ENCODE measurements around the gene INA.
"Not testable (repeated sequence)": the region's sequence is repeated elsewhere in the genome, so short reads cannot be mapped to it uniquely, and the experiment has no call there.

INA gene

GRCh38 chr10:103276896-103277712 lies at the start of gene INA:
Gene INA, plus strand, starts transcription at chr10:103277138. Its CDS starts 74 bp downstream, at chr10:103277212.
- DNase-seq = no peak

DNA sequence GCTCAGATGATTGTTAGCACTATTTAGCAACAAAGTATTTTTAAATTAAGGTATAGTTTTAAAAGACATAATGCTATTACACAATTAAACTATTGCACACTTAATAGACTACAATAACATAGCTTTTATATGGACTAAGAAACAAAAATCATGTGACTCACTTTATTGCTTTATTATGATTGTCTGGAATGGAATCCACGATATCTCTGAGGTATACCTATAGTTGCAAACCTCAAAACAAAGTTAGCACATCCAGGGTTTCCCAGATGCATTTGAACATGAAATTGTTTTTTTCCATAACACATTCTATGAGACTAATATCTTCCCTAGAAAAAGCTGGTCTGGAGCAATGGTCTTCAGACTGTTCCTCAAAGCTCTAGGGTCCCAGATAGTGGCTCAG lies 49.5 kb upstream of the INA start:
- no peak for DNase-seq

DNA sequence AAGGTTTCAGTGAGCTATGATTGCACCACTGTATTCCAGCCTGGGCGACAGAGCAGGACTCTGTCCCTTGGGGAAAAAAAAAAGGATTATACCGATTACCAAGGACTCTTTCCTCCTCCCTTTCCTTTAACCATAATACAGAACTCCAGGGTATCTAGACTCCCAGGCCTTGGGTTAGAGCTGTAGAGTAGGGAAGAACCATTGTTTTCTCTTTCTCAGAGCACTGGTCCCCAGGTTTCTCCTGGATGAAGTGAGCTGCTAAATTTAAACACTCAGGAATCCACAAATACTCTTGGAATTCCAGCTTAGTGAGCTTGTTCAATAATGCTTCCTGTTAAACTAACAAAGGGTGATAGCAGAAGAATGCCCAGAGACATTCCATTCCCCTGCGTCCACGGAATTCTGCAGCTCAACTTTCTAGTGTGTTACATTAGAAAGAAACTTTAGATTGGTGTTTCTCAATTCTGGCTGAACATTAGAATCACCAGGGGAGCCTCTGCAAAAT lies 45.8 kb upstream of the INA start:
- no peak for DNase-seq

- DNase-seq = no peak
Observed at GRCh38 chr10:103232131-103232673, 44.7 kb upstream of the INA start.

GRCh38 chr10:103232772-103233488 lies 44.0 kb upstream of the INA start:
- DNase-seq = no peak

DNA sequence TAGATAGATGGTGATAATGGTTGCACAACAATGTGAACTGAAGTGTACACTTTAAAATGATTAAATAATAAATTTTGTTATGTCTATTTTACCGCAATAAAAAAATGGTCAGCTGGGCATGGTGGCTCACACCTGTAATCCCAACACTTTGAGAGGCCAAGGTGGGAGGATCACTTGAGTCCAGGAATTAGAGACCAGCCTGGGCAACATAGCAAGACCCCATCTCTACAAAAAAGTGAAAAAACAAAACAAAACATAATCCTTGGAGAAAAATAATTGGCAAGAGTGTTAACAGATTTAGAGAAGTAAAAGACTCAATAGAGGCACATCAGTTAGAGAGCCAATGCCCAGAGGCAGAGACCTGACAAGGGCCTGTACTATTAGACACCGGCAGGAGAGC lies 41.2 kb upstream of the INA start:
- DNase-seq = no peak

DNA sequence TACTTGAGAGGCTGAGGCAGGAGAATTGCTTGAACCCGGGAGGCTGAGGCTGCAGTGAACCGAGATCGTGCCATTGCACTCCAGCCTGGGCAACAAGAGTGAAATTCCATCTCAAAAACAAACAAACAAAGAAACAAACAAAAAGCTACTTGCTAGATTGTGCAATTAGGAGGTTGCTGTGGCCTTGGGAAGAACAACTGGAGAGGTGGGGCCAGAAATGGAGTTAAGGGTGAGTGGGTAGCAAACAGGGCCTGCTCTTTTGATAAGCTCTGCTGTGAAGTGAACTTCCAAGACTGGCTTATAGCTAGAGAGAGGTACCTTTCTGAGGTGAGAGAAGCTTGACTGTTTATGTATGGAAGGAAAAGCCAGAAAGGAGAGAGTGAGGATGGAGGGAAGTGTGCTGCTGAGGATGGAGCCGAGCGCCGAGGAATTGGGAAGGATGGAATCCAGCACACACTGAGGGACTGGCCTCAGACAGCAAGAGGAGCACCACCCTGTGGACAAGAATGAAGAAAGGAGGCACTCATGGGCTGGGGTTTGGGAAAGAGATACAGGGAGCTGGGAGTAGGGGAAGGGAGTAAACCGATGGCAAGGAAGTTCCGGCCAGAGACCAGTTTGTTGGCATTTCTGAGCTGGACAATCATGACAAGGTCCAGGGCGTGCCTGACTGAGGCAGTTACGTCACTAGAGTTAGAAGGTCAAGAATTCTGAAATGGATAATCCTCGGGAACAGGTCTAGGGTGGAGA lies 38.3 kb upstream of the INA start:
- no peak for DNase-seq

- DNase-seq = peak; percentile 7
Observed at GRCh38 chr10:103241262-103242011, 35.5 kb upstream of the INA start.

DNA sequence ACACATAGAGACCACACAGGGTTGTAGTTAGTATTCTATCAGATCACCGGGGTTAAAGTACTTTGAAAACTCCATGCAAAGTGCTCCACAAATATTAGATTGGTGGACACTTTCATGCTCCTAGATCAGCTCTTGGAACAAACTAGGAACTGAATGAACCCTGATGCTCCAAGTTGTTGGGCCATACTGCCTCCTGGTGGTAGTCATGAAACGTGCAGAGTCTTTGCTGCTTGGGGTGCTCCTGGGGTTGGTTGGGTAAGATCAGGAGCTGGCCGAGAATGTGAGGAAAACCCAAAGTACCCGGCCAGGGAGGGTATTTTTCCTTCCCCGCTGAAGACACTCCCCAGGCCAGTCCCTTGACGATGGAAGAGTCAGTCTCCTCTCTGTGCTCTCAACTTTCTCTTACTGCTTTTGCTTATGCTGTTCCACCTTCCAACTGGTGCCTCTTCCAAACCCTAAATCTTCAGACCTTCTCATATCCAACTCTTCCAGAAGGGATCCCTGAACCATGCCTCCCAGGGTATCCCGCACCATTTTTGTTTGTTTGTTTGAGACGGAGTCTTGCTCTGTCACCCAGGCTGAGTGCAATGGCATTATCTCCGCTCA lies 32.2 kb upstream of the INA start:
- DNase-seq = peak; percentile 66

GRCh38 chr10:103245587-103245986 lies 31.4 kb upstream of the INA start, which contains the start of gene RPEL1:
Gene RPEL1, plus strand, starts transcription at chr10:103245887. Its CDS starts 110 bp downstream, at chr10:103245997.
- not testable (repeated sequence) for DNase-seq

DNA sequence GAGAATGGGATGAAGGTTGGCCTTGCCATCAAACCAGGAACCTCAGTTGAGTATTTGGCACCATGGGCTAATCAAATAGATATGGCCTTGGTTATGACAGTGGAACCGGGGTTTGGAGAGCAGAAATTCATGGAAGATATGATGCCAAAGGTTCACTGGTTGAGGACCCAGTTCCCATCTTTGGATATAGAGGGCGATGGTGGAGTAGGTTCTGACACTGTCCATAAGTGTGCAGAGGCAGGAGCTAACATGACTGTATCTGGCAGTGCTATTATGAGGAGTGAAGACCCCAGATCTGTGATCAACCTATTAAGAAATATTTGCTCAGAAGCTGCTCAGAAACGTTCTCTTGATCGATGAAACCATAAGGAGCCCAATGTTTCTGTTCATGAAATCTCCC lies 30.6 kb upstream of the INA start:
- DNase-seq = no peak

- DNase-seq = no peak
Observed at GRCh38 chr10:103254113-103254512, 22.8 kb upstream of the INA start.

DNA sequence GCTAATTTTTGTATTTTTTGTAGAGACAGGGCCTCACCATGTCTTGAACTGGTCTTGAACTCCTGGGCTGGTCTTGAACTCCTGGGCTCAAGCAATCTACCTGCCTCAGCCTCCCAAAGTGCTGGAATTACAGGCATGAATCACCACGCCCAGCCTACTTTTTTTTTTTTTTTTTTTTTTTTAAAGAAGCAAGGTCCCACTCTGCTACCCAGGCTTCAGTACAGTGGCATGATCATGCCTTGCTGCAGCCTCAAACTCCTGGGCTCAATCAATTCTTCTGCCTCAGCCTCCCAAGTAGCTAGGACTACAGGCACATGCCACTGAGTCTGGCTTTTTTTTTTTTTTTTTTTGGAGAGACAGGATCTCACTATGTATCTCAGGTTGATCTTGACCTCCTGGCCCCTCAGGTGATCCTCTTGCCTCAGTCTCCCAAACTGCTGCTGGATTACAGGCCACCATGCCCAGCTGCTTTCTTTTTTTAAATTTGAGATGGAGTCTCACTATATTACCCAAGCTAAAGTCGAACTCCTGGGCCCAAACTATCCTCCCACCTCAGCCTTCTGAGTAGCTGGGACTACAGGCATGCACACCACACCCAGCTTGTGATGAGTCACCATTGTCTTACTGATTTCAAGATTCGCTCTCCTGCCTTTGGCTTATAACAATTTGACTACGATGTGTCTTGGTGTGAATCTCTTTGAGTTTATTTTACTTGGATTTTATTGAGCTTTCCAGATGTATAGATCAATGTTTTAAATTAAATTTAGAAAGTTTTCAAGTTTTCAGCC lies 22.2 kb upstream of the INA start:
- DNase-seq = no peak

GRCh38 chr10:103256613-103257012 lies 20.3 kb upstream of the INA start:
- DNase-seq = no peak

- DNase-seq = no peak
Observed at GRCh38 chr10:103257812-103258211, 19.1 kb upstream of the INA start.

- not testable (repeated sequence) for DNase-seq
Observed at GRCh38 chr10:103258928-103259327, 18.0 kb upstream of the INA start.

DNA sequence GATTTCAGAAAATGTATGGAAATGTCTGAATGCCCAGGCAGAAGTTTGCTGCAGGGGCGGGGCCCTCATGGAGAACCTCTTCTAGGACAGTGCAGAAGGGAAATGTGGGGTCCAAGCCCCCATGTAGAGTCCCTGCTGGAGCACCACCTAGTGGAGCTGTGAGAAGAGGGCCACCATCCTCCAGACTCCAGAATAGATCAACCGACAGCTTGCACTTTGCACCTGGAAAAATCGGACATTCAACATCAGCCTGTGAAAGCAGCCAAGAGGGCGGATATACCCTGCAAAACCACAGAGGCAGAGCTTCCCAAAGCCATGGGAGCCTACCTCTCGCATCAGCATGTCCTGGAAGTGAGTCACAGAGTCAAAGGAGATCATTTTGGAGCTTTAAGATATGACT lies 16.9 kb upstream of the INA start:
- no peak for DNase-seq

DNA sequence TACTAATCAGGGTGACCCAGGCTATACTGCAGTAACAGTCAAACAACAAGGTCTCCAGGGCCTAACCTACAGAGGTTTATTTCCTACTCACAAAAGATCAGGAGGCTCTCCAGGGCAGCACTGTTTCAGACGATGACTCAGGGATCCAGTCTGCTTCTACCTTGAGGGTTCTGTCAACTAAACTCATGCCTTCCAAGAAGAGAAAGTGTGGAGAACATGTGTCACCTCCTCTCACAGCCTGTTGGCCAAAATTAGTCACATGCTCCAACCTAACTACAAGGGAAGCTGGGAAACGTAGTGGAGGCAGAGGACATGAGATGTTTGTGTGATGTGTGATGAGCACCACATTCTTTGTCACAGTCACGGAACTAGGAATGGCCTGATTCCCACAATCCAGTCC lies 14.7 kb upstream of the INA start:
- DNase-seq = no peak

- DNase-seq = peak; percentile 8
Observed at GRCh38 chr10:103265717-103266329, 11.1 kb upstream of the INA start.

DNA sequence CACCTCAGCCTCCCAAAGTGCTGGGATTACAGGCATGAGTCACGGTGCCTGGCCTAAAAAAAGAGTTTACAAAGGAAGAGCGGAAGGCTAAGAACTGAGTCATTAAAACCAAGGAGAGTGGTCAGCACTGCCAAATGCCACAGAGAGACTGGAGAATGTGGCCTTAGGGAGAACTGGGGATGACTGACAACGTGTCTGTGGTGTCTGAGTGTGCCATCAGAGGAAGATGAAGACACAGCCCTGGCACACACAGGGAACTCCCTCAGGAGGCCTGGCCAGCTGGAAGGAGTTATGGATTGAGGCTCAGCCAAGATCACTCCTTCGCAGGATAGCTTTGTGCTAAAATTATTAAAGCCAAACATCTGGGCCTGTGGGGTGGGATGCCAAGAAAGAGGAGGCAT lies 3.9 kb upstream of the INA start:
- DNase-seq = no peak
